Peyer's patch (tissue), 4 donors: Measurements from ENCODE around the gene SERGEF. TPM values are rescaled to one million over a fixed set of nuclear protein-coding genes. Genes with fewer than 3 reads are reported as not detected.
A peak's percentile ranks its signal among the peaks of the same experiment; 100 is the strongest.

ENCODE experiments used
- DNase-seq, 3 donors: peaks; one replicate each; pipeline ENCODE4 v3.0.0-alpha.2; 2017 to 2019
- H3K27ac ChIP-seq, 4 donors: fragments of 200-600 bp; sonication (generic); one replicate each; pipeline ENCODE4 v1.5.1; 2016 to 2019
- H3K27me3 ChIP-seq, 2 donors: fragments of 200-600 bp; sonication (generic); one replicate each; pipeline ENCODE4 v1.5.1; 2019
- H3K36me3 ChIP-seq, 3 donors: fragments of 200-600 bp; sonication (generic); one replicate each; pipeline ENCODE4 v1.5.1; 2016 to 2019
- H3K4me1 ChIP-seq, 4 donors: fragments of 200-600 bp; sonication (generic); one replicate each; pipeline ENCODE4 v1.5.1; 2016 to 2019
- H3K4me3 ChIP-seq, 4 donors: fragments of 200-600 bp; sonication (generic); 1 replicate in 3 of 4; 2 replicates in 1 of 4; pipeline ENCODE4 v1.5.1; 2016 to 2019; ENCODE audit warnings: mild to moderate bottlenecking in 1 of 4
- H3K9me3 ChIP-seq, 4 donors: fragments of 200-600 bp; sonication (generic); one replicate each; pipeline ENCODE4 v1.5.1; 2016 to 2019; ENCODE audit warnings: mild to moderate bottlenecking in 1 of 4
- POLR2A ChIP-seq, 2 donors: fragments of 450-650 bp; IDR thresholded peaks; one replicate each; pipeline ENCODE4 v1.5.1; 2017; ENCODE audit warnings: antibody characterized with exemption in 2 of 2, mild to moderate bottlenecking in 2 of 2, moderate library complexity in 2 of 2
- total RNA-seq, 4 donors: library from RNA; depleted of rRNA; stranded (reverse); fragments of >200 nt; gene quantifications; one replicate each; pipeline ENCODE4 v1.1.0, GENCODE V29; 2016
- TF ChIP-seq, protein P1 (sequence below), 6 experiments: fragments of 450-650 bp in 4 of 6; fragments of 200-600 bp in 2 of 6; sonication (generic) in 1 of 6; IDR thresholded peaks; one replicate each; pipeline ENCODE4 v1.5.1; 2017 to 2019; ENCODE audit warnings: antibody characterized with exemption in 6 of 6, mild to moderate bottlenecking in 3 of 6, moderate library complexity in 1 of 6

The SERGEF gene
- total RNA-seq, 4 donors from 2014 or later, result 19.4 to 40.4 (median 27.7) TPM

DNA sequence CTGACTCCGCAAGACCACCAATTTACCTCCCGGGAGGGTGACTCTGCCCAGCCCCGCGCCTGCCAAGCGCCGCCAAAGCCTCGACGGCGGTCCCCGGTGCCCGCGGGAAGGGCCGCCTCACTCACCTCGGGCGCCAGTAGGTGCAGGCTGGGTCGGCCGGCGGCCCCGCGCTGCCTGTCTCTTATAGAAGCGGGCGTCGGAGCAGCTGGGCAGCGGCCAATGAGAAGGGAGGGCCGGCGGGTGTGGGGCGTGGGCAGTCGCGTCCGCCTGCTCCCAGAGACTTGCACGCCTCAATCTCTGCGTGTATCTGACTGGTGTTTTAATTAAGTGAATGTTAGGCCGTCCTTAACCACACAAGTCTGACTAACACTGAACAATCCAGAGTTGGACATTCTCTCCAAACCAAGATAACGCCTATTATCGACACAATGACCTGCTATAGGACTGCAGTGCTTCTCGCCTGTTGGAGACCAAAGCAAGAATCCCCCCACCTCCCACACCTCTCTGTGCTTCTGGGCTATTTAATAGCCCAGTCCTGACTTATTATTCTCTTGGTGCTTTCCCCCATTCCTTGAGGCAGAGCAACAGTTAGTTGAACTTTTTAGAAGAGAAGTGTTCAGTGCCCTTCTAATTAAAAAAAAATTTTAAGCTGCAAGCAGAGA lies 33.4 kb upstream of the SERGEF start, which contains the start of gene TPH1:
TPH1 (minus strand) TSS at position 154 of the 662 bp plus-strand sequence. CDS start 5,507 bp downstream, outside the sequence.
- H3K27ac ChIP-seq, result no peak within 1 kb of the TSS
- TF ChIP-seq, protein P1, sequence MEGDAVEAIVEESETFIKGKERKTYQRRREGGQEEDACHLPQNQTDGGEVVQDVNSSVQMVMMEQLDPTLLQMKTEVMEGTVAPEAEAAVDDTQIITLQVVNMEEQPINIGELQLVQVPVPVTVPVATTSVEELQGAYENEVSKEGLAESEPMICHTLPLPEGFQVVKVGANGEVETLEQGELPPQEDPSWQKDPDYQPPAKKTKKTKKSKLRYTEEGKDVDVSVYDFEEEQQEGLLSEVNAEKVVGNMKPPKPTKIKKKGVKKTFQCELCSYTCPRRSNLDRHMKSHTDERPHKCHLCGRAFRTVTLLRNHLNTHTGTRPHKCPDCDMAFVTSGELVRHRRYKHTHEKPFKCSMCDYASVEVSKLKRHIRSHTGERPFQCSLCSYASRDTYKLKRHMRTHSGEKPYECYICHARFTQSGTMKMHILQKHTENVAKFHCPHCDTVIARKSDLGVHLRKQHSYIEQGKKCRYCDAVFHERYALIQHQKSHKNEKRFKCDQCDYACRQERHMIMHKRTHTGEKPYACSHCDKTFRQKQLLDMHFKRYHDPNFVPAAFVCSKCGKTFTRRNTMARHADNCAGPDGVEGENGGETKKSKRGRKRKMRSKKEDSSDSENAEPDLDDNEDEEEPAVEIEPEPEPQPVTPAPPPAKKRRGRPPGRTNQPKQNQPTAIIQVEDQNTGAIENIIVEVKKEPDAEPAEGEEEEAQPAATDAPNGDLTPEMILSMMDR (IDR thresholded peaks at IDR 0.05), result no peak
- no peak for TF ChIP-seq POLR2A (IDR thresholded peaks at IDR 0.05)
- H3K36me3 ChIP-seq, result no peaks in the 10 kb centered on the region
- H3K4me3 ChIP-seq, result peak within 1 kb of the TSS in 1 of 4 donors; percentile 6
- H3K4me1 ChIP-seq, result no peaks in the 10 kb centered on the region
- no peaks in the 10 kb centered on the region for H3K9me3 ChIP-seq
- DNase-seq, result peak in 2 of 3 donors; percentile 49 to 65
- no peaks in the 10 kb centered on the region for H3K27me3 ChIP-seq

DNA sequence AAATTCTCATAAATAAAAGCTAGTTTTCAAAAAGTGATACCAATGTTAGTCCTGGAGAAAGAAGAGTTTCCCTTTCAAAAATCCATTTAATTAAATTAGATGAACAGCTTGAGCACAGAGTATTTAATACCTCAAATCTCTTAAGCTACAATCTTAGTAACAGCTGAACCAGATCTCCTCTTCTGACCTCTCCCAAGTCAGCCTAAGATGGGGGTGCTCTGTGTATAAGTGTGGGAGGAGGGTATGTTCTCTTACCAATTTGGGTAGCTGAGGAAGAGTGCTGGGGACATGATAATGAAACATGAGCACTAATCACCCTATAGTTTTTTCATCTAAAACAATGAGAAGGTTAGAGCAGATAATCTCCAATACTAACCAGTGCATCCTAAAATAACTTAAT lies 23.6 kb upstream of the SERGEF start:
- DNase-seq, result no peak
- H3K36me3 ChIP-seq, result no peaks in the 10 kb centered on the region
- no peaks in the 10 kb centered on the region for H3K27me3 ChIP-seq
- H3K9me3 ChIP-seq, result no peaks in the 10 kb centered on the region
- no peak overlapping the region for H3K4me3 ChIP-seq
- H3K27ac ChIP-seq, result no peak overlapping the region
- no peaks in the 10 kb centered on the region for H3K4me1 ChIP-seq
- TF ChIP-seq, protein P1 (IDR thresholded peaks at IDR 0.05), result no peak
- no peak for TF ChIP-seq POLR2A (IDR thresholded peaks at IDR 0.05)

DNA sequence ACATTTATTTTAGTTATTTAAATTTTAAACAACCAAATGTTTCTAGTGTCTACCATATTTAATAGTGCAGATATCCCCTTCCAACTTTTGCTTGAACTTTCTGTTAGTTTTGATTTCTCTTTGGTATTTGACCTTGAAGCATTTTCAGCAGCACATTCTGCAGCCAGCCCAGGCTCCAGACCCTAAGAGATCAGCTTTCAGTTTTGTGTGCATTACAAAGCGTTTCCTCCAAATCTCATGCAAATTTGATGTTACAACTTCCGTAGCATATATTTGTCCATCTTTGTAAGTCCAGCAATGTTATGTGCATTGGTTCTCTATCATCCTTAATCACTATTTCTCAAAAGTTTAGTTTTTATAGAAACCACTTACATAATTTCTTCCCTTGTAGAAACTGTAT lies 14.6 kb upstream of the SERGEF start:
- Histone ChIP-seq H3K36me3 (no peaks in the 10 kb centered on the region), H3K27ac (no peak overlapping the region), H3K9me3 (no peaks in the 10 kb centered on the region), H3K4me3 (no peak overlapping the region), H3K4me1 (no peaks in the 10 kb centered on the region), H3K27me3 (no peaks in the 10 kb centered on the region)
- no peak for DNase-seq
- TF ChIP-seq POLR2A (IDR thresholded peaks at IDR 0.05), result no peak
- TF ChIP-seq, protein P1 (IDR thresholded peaks at IDR 0.05), result no peak

DNA sequence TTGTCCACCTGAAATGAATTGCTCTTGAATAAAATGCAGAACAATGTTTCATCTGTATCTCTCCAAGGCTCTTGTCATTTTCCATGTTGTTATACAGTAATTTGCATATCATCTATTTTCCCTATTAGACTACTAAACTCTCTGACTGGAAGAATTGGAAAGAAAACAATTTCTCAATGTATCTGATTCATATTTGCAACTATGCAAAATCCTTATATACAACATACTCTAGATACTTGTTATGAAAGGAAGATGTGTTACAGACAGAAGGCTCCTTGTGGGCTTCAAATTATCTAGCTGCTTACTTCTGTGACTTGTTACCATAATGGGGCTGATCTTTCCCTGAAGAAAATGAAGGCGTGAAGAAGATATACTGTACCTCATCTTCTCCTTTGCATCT lies 9.6 kb upstream of the SERGEF start:
- no peaks in the 10 kb centered on the region for H3K36me3 ChIP-seq
- H3K4me3 ChIP-seq, result no peak overlapping the region
- DNase-seq, result no peak
- H3K9me3 ChIP-seq, result no peaks in the 10 kb centered on the region
- TF ChIP-seq POLR2A (IDR thresholded peaks at IDR 0.05), result no peak
- TF ChIP-seq, protein P1 (IDR thresholded peaks at IDR 0.05), result no peak
- no peak overlapping the region for H3K27ac ChIP-seq
- no peaks in the 10 kb centered on the region for H3K27me3 ChIP-seq
- no peaks in the 10 kb centered on the region for H3K4me1 ChIP-seq

DNA sequence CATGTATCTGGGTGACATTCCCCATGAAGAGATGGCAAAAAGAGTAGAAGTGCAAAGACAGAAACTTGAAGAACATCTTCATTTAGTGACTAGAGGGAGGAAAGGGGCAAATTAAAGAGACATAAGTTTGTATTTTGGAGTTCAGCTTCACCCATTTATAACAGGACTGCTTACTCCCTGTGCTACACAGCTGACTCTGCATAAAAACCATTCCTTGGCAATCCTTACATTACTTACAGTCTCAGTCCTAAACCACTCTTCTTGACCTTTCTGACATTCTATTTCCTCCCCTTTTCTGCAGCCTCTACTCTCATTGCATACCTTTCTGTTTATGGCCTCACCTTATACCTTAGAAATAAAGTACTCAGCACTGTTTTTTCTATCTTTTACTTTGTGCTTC lies 6.8 kb upstream of the SERGEF start:
- TF ChIP-seq POLR2A (IDR thresholded peaks at IDR 0.05), result no peak
- TF ChIP-seq, protein P1 (IDR thresholded peaks at IDR 0.05), result no peak
- H3K9me3 ChIP-seq, result no peaks in the 10 kb centered on the region
- no peaks in the 10 kb centered on the region for H3K4me1 ChIP-seq
- DNase-seq, result no peak
- H3K27ac ChIP-seq, result no peak overlapping the region
- no peaks in the 10 kb centered on the region for H3K36me3 ChIP-seq
- H3K4me3 ChIP-seq, result no peak overlapping the region
- H3K27me3 ChIP-seq, result no peaks in the 10 kb centered on the region
